Esophagus squamous epithelium (tissue), 4 donors: ENCODE measurements around the gene DCAF8.

Source experiments
- CTCF ChIP-seq, 6 experiments: fragments of 450-650 bp in 4 of 6; fragments of 200-600 bp in 2 of 6; sonication (generic) in 2 of 6; IDR thresholded peaks; one replicate each; pipeline ENCODE4 v1.5.1; 2016 to 2019; ENCODE audit warnings: antibody characterized with exemption in 6 of 6, mild to moderate bottlenecking in 4 of 6, moderate library complexity in 4 of 6
- POLR2A ChIP-seq, 4 donors: fragments of 450-650 bp; IDR thresholded peaks; one replicate each; pipeline ENCODE4 v1.6.1; 2017; ENCODE audit warnings: antibody characterized with exemption in 4 of 4, mild to moderate bottlenecking in 4 of 4, moderate library complexity in 3 of 4

- TF ChIP-seq CTCF (IDR thresholded peaks at IDR 0.05) (no peak), POLR2A (IDR thresholded peaks at IDR 0.05) (no peak)
Measured at GRCh38 chr1:160228431-160228830, 33.9 kb downstream of the DCAF8 start.
